HG02588 (cell line): Measurements from ENCODE around the gene SLFN5.
"Not testable (repeated sequence)": the region's sequence is repeated elsewhere in the genome, so short reads cannot be mapped to it uniquely, and the experiment has no call there.

Experiments used
- ATAC-seq: cut with Tn5 transposase; IDR thresholded peaks from one replicate; pipeline ENCODE4 v1.9.1; 2021; ENCODE audit warnings: mild to moderate bottlenecking, moderate library complexity; ENCODE audit not compliant: unreplicated experiment

SLFN5 gene

GRCh38 chr17:35242805-35243560 lies at the start of gene SLFN5:
Gene SLFN5 (plus strand): TSS chr17:35243072. CDS start chr17:35258691, 15,619 bp downstream.
- ATAC-seq = peak; percentile 61

DNA sequence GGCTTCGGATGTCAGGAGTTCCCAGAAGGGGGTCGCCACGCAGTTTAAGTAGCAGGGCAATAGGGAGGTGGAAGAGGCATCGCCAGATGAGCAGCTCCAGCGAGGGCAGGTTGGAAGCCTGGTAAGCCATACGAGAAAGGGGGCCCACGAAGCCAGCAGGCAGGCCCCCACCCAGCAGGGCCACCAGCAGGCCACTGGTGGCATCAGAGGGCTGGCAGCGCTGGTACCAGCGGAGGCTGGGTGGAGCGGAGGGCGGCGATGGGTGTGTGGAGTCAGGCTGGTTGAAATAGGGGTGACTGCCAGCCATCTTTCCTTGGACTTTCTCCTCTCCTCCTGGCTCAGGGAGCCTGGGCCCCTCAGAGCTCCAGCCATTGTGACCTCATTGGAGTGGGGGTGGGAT lies 48.9 kb upstream of the SLFN5 start, which contains the start of gene SLC35G3:
TSS of gene SLC35G3 (minus strand) at position 393 of the 400 bp plus-strand sequence. CDS start at position 307, 86 bp downstream.
- not testable (repeated sequence) for ATAC-seq

- not testable (repeated sequence) for ATAC-seq
These were observed 47.8 kb upstream of the SLFN5 start for GRCh38 chr17:35195062-35195461.

DNA sequence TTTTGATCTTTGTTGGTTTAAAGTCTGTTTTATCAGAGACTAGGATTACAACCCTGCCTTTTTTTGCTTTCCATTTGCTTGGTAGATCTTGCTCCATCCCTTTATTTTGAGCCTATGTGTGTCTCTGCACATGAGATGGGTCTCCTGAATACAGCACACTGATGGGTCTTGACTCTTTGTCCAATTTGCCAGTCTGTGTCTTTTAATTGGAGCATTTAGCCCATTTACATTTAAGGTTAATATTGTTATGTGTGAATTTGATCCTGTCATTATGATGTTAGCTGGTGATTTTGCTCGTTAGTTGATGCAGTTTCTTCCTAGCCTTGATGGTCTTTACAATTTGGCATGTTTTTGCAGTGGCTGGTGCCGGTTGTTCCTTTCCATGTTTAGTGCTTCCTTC lies 40.3 kb upstream of the SLFN5 start:
- not testable (repeated sequence) for ATAC-seq

GRCh38 chr17:35210741-35211140 lies 32.1 kb upstream of the SLFN5 start:
- no peak for ATAC-seq

DNA sequence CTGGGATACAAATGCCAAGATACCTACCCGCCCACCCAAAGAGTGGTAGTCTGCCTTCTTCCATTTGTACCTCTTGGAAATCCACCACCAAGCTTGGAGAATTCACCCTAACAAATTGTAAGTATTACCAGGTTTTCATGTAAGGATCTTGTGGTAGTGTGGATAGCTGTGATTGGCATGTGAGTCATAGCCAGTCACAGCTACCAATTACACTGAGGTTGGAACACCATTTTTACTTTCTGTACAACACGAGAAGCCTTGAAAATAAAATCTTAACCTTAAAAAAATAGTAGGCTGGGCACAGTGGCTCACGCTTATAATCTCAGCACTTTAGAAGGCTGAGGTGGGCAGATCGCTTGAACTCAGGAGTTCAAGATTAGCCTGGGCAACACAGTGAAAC lies 30.2 kb upstream of the SLFN5 start:
- no peak for ATAC-seq

GRCh38 chr17:35213412-35213940 lies 29.4 kb upstream of the SLFN5 start:
- no peak for ATAC-seq

DNA sequence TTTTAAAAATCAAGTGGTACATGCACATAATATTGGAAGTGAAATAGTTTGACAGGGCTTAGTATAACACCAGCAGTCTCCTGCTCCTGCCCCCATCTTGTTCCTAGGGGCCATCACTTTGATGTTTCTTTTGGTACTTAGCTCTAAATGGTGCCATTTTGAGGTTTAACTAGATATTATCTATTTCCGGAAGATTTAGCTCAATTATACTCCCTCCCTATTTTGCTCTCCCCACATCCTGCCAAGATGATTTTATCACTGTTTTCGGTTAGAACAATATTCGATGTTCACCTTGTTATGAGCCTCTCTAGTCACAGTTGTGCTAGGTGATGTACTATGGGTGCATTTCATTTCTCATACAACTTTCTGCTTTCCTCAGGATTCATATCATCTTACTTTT lies 28.7 kb upstream of the SLFN5 start:
- no peak for ATAC-seq

DNA sequence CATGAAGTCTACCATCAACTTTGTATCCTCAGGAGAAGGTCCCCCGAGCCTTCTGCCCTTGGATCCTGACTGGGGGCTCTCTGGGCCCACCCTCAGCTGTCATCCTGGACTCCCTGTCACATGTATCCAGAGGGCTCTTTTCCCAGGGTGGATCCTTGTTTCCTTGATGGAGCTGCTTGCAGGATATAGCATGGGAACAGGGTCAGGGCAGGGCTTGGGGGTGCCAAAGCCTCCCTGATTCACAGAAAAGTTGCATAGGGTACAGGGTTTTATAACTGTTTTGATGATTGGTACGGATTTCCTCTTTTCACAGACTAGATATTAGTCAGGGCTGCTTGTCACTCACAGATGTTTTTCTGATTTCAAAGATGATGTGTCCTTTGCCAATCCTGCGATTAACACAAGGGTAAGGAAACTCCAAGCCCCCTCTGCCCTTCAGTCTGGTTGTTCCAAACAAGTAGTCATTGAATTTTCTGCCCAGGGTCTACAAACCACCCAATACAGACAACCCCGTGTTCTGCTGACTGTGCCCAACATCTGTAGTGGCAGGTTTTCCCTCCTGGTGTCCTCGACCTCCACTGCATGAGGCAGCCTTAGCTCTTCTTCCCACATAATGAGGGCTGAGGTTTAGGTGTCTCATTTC lies 28.1 kb upstream of the SLFN5 start:
- ATAC-seq = no peak

GRCh38 chr17:35217107-35217506 lies 25.8 kb upstream of the SLFN5 start:
- no peak for ATAC-seq

- no peak for ATAC-seq
These were observed 24.0 kb upstream of the SLFN5 start for GRCh38 chr17:35218915-35219314.

GRCh38 chr17:35222452-35222851 lies 20.4 kb upstream of the SLFN5 start:
- ATAC-seq = no peak

DNA sequence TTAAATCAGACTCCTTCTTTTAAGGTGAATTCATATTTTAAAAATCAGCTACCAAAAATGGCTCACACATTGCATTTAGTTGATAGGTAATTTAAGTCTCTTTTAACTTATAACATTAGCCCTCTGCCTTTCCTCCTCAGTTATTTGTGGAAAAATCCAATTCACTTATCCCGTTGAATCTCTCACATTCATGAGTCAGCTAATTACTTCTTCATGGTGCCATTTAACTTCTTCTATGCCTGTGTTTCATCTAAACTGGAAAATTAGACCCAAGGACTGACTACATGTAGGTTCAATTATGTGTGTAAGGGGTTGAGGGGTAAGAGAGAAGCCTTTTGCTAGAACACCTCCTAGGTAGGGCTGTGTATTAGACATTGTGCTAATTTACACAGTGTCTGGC lies 18.4 kb upstream of the SLFN5 start:
- no peak for ATAC-seq

GRCh38 chr17:35227546-35227945 lies 15.3 kb upstream of the SLFN5 start:
- no peak for ATAC-seq

GRCh38 chr17:35229638-35230037 lies 13.2 kb upstream of the SLFN5 start:
- ATAC-seq = no peak

GRCh38 chr17:35234315-35234714 lies 8.6 kb upstream of the SLFN5 start:
- ATAC-seq = not testable (repeated sequence)

DNA sequence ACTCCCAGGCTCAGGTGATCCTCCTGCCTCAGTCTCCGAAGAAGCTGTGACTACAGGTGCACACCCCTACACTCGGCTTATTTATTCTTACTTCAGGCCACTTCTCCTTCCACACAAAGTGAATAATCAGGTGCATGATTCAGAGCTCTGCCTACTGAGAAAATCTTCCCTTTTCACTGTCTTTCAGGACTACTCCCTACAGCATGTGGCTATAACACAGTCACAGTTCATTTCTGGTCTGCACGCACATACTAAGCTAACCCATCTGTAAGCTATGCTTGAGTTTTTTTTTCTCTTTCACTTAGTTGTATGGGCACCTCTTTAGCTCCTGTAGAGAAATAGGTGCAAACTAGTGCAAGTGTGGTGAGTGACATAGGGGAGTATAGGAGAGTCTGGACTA lies 7.6 kb upstream of the SLFN5 start:
- no peak for ATAC-seq

GRCh38 chr17:35235917-35236316 lies 7.0 kb upstream of the SLFN5 start:
- no peak for ATAC-seq

DNA sequence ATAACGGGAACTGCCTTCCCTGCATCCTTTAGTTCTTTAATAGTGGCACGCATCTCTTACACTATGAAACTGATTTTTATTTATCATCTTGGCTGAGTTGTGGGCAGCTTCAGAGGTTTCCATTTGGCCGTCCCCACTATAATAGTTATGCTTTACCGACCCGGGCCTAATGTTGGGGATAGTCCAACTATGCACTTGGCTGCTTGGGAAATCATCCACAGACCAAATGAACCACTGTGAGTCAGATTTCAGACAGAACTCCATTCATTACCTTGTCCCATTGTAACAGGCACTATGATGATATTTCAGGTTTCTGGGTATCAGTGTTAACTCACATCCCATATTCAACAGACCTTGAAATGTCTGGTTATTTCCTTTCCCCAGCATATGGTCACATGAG lies 6.1 kb upstream of the SLFN5 start:
- ATAC-seq = no peak

DNA sequence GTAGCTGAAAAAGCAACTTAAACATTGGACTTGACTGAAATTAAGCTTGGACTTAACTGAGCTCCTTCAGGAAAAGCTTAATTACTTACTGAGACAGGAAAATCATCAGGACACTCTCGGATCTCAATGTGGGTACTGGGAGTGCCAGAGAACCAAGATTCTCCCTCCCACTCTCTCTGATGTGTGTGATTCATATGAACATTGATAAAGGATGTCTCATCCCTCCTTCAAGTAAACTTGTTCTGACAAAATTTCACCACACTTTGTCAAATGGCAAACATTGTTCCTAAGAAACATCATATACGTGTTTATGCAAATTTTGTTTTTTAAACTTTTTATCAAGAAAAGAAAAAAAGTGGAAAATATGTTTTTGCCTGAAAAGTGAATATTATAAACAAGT lies 4.1 kb upstream of the SLFN5 start:
- no peak for ATAC-seq

GRCh38 chr17:35239823-35240222 lies 3.0 kb upstream of the SLFN5 start:
- no peak for ATAC-seq

DNA sequence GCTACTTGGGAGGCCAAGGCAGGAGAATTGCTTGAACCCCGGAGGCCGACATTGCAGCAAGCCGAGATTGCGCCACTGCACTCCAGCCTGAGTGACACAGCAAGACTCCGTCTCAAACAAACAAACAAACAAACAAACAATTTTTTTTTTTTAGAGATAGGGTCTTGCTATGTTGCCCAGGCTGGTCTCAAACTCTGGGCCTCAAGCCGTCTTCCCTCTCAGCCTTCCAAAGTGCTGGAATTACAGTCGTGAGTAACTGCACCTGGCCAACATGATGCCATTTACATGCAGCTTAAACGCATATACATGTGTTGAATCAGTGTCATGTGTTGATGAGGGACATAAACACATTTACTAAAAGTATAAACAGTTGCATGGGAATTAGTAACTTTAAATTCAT lies 2.0 kb upstream of the SLFN5 start:
- ATAC-seq = no peak
